ENCODE data around the gene PEX11G.
"Not testable (repeated sequence)": the region's sequence is repeated elsewhere in the genome, so short reads cannot be mapped to it uniquely, and the experiment has no call there.

The PEX11G gene

DNA sequence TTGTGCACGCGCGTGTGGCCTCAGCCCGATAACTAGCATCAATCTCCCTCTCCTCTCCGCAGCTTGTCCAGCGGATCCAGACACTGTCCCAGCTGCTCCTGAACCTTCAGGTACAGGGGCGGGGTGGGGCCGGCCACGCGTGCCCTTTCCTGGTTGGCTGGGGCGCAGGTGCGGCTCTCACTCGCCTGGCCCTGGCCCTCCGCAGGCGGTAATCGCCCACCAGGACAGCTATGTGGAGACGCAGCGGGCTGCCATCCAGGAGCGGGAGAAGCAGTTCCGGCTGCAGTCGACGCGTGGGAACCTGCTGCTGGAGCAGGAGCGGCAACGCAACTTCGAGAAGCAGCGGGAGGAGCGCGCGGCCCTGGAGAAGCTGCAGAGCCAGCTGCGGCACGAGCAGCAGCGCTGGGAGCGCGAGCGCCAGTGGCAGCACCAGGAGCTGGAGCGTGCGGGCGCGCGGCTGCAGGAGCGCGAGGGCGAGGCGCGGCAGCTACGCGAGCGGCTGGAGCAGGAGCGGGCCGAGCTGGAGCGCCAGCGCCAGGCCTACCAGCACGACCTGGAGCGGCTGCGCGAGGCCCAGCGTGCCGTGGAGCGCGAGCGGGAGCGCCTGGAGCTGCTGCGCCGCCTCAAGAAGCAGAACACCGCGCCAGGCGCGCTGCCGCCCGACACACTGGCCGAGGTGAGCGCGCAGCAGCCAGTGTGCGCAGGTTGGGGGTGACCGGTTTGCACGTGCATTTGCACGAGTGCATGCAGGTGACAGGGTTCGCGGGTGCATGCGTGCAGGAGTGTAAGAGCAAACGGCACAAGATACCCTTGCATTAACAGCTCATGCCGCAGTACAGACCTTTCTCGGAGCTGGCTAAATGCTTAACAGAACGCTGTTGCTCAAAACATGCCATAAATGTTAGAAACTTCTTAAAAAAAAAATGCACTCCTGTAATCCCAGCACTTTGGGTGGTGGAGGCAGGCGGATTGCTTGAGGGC lies 21.5 kb downstream of the PEX11G start:
- no peak for DNase-seq (ENCODE audit: low read depth)

DNA sequence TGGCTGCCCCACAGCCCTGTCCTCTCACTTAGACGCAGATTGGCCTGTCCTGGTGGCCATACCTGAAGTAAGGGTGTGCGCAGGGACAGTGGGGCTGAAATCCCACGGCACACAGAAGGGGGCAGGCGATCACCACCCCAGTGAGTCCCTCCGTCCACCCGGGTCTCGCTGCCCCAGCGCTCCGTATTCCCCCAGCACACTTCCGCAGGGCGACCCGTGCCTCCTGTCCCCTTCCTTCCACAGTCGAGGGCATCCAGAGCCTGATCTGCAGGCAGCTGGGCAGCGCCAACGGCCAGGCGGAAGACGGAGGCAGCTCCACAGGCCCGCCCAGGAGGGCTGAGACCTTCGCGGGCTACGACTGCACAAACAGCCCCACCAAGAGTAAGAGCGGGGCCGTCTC lies 25.3 kb downstream of the PEX11G start:
- no peak for DNase-seq (ENCODE audit: low read depth)

DNA sequence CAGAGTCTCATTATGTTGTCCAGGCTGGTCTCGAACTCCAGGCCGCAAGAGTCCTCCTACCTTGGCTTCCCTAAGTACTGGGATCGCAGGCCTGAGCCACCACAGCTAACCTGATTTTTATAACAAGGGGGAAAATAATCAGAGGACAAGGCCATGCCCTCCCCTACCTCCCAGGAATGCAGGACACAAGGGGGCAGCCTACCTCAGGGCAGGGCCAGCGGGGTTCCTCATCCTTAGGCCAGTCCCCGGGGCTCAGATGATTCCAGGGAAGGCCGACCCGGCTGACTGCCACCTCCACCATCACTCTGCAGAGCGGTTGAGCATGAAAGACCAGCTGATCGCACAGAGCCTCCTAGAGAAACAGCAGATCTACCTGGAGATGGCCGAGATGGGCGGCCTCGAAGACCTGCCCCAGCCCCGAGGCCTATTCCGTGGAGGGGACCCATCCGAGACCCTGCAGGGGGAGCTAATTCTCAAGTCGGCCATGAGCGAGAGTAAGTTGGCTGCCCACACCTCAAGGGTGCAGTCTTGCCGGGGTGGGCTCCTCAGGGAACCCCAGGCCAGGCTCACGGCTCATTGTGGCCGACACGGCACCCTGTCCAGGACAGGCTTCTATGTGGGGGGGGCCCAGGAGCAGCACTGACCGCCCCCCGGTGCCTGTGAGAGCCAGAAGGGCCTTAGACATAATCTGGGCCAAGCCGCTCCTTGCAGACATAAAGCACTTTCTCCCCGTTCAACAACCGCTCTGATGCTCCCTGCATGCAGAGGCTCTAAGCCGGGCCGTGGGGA lies 26.8 kb downstream of the PEX11G start:
- DNase-seq (ENCODE audit: low read depth), result no peak

DNA sequence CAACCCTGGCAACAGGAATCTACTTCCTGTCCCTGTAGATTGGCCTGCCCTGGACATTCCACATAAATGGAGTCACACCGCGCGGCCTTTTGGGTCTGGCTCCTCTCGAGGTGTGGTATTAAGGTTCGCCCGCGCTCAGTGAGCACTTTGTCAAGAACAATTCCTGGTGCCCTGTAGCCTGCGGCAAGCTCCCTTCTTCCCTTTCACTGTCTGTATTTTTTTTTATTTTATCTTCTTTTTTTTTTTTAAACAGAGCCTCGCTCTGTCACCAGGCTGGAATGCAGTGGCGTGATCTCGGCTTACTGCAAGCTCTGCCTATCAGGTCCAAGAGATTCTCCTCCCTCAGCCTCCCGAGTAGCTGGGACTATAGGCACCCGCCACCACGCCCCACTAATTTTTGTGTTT lies 28.3 kb downstream of the PEX11G start:
- no peak for DNase-seq (ENCODE audit: low read depth)

DNA sequence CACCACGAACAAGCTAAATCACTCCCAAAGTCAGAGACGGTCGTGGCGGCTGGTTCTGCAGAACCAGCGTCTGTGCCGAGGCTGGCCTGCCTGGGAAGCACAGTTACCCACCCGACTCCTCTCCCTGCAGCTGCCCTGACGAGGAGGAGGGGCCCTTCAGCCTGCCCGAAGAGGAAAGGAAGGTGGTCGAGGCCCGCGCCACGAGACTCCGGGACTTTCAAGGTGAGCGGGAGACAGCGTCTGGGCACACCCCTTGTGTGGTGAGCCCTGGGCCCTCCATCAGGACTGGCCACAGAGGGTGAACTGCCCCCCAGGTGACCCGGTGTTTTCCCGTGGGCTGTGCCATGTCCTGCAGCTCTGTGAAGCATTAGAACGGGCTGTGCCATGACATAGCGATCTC lies 29.1 kb downstream of the PEX11G start:
- no peak for DNase-seq (ENCODE audit: low read depth)

DNA sequence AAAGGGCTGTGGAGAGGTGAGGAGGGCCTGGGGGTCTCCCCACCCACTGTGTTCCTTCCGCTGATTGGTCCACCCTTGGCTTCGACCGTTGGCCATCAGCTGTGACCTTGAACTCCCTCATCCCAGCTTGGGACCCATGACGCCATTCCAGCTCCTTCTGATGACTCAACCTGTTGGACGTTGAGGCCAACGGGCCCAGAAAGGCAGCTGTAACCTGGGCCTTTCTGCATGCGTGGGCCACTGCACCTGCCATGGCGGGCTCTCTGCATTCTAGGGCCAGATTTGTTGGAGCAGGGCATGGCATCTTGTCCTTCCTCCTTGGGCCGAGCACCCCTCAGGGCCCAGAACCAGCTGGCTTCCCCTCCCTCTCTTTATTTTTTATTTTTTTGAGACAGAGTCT lies 30.2 kb downstream of the PEX11G start:
- no peak for DNase-seq (ENCODE audit: low read depth)

DNA sequence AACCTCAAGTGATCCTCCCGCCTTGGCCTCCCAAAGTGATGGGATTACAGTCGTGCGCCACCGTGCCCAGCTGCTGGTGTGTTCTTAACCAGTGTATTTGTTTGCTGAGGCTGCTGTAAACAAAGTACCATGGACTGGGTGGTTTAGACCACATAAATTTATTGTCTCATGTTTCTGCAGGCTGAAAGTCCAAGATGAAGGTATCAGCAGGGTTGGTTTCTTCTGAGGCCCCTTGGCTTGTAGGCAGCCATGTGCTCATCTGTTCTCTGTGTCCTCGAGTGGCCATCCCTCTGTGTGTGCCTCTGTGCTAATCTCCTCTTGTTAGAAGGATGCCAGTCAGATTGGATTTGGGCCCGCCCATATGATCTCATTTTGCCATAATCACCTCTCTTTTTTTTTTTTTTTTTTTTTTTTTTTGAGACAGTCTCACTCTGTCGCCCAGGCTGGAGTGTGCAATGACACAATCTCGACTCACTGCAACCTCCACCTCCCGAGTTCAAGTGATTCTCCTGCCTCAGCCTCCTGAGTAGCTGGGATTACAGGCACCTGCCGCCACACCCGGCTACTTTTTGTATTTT lies 31.8 kb downstream of the PEX11G start:
- DNase-seq (ENCODE audit: low read depth), result no peak

DNA sequence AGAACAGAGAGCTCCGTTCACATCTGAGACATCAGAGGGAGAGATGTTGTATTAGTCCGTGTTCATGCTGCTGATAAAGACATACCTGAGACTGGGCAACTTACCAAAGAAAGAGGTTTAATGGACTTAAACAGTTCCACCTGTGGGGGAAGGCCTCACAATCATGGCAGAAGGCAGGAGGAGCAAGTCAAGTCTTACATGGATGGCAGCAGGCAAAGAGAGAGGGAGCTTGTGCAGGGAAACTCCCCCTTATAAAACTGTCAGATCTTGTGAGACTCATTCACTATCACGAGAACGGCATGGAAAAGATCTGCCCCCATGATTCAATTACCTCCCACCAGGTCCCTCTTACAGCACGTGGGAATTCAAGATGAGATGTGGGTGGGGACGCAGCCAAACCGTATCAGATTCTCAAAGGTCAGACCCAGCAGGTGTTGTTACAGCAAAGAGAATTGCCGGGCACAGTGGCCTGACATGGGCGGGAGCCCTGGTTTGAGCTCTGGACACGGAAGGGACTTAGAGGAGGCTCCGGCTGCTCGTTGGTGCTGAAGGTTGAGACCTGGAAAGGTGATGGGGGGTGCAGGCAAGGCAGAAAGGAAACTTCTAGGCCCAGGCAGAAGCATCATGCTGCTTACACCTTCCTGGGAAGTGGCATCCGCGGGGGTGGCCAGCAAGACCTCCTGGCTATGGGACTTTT lies 33.1 kb downstream of the PEX11G start:
- DNase-seq (ENCODE audit: low read depth), result no peak

DNA sequence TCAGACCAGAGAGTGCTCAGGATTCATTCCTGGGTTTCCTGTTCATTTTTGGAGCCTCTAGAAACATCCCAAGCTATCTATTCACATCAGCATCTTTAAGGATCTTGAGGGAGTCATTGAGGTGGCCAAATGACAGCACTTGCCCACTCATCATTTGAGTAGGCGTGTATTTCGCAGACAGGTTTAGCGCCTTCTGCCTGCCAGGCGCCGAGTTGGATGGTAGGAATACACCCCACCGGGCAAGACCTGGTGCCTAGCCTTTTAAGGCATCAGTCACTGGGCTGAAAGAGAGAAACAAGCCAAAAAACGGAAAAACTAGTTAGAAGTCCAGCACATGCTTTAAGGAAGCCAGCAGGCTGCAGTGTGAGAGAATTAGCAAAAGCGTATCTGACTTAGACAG lies 33.8 kb downstream of the PEX11G start:
- DNase-seq (ENCODE audit: low read depth), result no peak

DNA sequence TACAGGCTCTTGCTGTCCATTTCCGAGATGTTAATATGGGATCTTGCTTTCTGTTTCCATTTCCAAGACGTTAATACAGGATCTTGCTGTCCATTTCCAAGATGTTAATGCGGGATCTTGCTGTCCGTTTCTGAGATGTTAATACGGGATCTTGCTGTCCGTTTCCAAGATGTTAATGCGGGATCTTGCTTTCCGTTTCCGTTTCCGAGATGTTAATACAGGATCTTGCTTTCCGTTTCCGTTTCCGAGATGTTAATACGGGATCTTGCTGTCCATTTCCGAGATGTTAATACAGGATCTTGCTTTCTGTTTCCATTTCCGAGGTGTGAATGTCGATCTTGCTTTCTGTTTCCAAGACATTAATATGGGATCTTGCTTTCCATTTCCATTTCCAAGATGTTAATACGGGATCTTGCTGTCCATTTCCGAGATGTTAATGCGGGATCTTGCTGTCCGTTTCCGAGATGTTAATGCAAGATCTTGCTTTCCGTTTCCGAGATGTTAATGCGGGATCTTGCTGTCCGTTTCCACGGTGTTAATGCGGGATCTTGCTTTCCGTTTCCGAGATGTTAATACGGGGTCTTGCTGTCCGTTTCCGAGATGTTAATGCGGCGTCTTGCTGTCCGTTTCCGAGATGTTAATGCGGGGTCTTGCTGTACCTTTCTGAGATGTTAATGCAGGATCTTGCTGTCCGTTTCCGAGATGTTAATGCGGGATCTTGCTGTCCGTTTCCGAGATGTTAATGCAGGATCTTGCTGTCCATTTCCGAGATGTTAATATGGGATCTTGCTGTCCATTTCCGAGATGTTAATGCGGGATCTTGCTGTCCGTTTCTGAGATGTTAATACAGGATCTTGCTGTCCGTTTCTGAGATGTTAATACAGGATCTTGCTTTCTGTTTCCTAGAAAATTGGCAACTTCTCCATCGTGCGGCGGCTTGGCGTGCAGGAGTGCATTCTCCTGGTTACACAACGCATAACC lies 38.3 kb downstream of the PEX11G start:
- DNase-seq (ENCODE audit: low read depth), result no peak

DNA sequence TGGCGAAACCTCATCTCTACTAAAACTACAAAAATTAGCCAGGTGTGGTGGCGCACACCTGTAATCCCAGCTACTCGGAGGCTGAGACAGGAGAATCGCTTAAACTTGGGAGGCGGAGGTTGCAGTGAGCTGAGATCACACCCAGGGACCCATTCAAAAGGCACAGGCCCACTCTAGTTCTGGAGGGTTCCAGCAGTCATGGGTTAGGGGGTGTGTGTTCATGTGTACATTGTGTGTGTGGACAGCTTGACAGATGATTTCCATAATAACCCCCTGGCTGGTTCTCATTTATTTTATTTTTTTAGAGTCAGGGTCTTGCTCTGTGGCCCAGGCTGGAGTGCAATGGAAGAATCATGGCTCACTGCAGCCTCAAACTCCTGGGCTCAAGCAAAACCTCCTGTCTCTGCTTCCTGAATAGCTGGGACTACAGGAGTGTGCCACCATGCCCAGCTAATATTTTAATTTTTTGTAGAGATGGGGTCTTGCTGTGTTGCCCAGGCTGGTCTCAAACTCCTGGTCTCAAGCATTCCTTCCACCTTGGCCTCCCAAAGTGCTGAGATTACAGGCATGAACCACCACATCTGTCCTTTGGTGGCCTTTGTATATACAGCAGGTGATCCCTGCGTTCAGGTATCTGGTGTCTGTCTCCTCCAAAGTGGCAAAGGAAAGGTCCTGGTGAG lies 39.3 kb downstream of the PEX11G start:
- not testable (repeated sequence) for DNase-seq (ENCODE audit: low read depth)

DNA sequence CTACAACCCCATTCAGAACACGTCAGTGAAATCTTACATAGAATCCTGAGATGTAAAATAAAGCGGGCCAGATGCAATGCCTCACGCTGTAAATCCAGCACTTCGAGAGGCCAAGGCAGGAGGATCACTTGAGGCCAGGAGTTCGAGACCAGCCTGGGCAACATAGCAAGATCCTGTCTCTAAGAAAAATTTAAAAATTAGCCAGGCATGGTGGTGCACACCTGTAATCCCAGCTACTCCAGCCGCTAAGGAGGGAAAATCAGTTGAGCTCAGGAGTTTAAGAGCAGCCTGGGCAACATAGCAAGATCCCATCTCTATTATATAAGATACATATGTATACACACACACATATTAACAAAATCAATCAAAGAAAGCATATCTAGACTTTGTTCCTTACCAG lies 41.2 kb downstream of the PEX11G start:
- no peak for DNase-seq (ENCODE audit: low read depth)

DNA sequence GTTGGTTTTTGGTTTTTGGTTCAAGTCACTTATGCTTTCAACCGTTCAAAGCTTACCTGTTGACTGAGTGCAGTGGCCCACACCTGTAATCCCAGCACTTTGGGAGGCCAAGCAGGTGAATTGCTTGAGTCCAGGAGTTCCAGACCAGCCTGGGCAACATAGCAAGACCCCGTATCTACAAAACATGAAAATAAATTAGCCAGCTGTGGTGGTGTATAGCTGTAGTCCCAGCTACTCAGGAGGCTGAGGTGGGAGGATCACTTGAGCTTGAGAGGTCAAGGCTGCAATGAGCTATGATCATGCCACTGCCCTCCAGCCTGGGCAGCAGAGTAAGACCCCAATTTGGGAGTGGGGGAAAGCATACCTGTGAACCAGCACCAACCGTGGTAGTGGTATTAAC lies 43.7 kb downstream of the PEX11G start:
- DNase-seq (ENCODE audit: low read depth), result no peak

DNA sequence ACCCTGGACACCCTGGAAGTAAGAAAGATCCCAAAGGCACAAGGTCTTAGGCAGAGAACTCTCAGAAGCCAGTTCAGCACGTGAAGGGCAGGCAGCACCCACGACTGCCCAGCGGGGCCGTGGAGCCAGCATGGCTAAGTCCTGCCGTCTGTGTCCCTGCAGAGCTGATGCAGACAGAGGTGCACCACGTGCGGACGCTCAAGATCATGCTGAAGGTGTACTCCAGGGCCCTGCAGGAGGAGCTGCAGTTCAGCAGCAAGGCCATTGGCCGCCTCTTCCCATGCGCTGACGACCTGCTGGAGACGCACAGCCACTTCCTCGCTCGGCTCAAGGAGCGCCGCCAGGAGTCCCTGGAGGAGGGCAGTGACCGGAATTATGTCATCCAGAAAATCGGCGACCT lies 44.8 kb downstream of the PEX11G start:
- DNase-seq (ENCODE audit: low read depth), result no peak

DNA sequence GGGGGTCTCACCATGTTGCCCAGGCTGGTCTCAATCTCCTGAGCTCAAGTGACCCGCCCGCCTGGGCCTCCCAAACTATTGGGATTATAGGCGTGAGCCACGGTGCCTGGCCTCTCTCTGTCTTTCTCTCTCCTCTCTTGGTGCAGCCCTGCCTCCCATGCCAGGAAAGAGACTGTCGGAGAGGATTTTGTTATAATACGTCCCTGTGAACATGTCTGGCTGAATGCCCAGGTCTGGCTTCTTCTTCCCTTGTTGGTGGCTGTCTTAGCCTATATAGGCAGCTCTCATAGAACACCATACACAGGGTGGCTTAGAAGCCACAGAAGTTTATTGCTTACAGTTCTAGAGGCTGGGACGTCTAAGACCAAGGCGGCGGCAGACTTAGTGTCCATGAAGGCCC lies 46.4 kb downstream of the PEX11G start:
- DNase-seq (ENCODE audit: low read depth), result no peak

DNA sequence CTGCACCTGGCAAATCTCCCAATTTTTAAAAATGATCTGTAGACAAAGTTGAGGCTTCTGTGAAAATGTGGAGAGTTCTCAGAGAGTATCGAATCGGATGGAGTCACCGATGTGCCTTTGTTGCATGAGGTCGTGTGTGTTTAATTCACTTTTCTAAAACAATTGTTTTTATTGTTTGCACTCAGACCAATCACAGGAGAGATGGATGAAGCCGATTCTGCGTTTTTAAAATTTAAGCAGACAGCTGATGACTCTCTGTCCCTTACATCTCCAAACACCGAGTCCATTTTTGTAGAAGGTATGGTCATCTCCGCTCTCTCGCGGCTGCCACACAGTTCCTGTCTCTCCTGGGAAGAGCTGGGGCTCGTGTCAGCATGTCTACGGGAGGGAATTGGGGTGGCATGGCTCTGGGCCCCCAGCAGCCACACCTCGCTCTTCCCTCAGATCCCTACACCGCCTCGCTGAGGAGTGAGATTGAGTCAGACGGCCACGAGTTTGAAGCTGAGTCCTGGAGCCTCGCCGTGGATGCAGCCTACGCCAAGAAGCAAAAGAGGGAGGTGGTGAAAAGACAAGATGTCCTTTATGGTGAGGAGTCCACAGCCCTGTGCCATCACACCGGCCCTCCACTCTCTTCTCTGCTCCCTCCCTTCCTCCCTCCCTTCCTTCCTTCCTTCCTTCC lies 47.2 kb downstream of the PEX11G start:
- no peak for DNase-seq (ENCODE audit: low read depth)

DNA sequence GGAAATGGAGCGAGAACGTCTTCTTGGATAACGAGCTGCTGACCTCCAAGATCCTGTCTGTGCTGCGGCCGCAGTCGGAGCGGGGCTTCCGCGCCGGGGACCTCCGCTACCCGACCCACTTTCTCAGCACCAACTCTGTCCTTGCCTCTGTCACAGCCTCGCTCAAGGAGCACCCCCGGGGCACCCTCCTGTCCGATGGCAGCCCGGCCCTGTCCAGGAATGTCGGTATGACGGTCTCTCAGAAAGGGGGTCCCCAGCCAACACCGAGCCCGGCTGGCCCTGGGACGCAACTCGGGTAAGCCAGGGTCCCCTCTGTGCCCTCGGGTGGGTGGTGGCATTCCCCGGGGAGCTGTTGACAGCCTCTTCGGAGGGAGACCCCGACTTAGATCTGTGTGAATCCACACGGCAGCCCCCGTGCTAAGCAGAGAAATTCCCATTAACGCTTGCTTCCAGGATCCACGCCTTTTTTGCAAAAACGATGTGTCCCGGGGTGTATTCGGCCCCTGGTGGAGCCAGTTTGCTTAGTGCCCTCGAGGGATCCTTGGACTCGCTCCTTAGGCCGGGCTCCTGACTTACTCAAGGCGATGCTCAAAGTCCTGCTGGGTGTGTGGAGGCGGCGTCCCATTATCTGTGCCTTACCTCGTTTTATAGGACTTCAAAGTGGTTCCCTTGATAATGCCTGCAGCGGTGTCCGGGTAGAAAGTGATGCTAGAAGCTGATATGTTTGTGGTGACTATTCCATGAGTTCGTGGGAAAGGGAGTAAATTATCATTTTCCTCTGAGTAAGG lies 48.5 kb downstream of the PEX11G start:
- DNase-seq (ENCODE audit: low read depth), result no peak

DNA sequence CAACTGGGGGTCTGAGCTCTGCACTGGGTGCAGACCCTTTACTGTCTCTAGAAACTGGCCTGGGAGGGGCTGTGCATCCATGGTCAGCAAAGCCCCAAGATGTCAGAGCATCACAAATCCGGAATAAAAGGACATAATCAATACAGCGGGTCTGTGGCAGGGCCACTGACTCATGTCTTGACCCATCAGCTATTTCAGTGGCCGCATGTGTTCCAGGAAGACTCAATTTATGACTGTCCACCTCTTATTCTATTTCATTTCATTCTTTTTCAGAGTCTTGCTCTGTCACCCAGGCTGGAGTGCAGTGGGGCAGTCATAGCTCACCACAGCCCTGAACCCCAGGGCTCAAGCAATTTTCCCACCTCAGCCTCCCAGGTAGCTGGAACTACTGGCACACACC lies 53.2 kb downstream of the PEX11G start:
- DNase-seq (ENCODE audit: low read depth), result no peak

DNA sequence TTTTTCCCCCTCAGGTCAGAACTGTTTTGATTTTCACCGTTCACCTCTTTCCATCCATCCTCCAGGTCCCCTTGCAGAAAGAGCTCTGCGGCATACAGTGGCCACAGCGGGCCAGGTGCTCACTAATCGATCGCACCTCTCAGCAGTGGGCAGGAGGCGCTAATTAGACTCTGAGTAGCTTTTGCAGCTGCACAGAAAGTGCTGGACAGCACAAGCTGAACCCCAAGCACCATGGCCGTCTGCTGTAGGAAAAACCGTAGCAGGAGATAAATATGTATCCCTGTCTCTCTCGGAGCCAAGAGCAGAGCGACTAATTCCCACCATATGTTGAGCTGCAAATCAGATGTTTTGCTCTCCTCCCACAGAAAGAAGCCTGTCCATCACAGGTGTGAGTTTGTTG lies 54.4 kb downstream of the PEX11G start:
- no peak for DNase-seq (ENCODE audit: low read depth)
